ENCODE results near the gene INO80D.

DNA sequence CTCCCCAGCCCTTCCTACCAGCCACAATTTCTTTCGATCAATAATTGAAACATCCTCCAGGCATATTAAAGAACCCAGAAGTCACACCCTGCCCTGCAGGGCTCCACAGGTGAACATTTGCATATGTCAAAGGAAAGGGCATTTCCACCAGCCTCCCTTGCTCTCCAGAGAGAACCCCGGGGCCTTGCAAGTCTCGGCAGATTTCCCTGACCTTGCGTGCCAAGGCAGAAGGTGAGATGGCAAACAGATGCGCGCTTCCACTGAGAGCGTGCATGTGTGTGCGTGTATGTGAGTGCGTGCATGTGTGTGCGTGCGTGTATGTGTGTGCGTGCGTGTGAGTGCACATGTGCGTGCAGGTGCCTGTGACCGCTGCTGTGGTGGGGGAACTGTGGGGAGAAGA, 120.3 kb downstream of the INO80D start:
- TF ChIP-seq, protein P1, sequence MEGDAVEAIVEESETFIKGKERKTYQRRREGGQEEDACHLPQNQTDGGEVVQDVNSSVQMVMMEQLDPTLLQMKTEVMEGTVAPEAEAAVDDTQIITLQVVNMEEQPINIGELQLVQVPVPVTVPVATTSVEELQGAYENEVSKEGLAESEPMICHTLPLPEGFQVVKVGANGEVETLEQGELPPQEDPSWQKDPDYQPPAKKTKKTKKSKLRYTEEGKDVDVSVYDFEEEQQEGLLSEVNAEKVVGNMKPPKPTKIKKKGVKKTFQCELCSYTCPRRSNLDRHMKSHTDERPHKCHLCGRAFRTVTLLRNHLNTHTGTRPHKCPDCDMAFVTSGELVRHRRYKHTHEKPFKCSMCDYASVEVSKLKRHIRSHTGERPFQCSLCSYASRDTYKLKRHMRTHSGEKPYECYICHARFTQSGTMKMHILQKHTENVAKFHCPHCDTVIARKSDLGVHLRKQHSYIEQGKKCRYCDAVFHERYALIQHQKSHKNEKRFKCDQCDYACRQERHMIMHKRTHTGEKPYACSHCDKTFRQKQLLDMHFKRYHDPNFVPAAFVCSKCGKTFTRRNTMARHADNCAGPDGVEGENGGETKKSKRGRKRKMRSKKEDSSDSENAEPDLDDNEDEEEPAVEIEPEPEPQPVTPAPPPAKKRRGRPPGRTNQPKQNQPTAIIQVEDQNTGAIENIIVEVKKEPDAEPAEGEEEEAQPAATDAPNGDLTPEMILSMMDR (IDR thresholded peaks at IDR 0.05) = no peak
- no peak for TF ChIP-seq POLR2A (IDR thresholded peaks at IDR 0.05)

Data from heart left ventricle (tissue), 13 donors.